H9 (cell line): ENCODE data around the gene TYMP. TPM values are rescaled to one million over a fixed set of nuclear protein-coding genes. Genes with fewer than 3 reads are reported as not detected.

ENCODE experiments used
- DNase-seq: peaks from one replicate; pipeline ENCODE4 v3.0.0-alpha.2; 2017
- H2AFZ ChIP-seq: one replicate; pipeline ENCODE4 v1.6.1; 2013; ENCODE audit warnings: mild to moderate bottlenecking, low read length, control low read depth, moderate library complexity
- H2AK5ac ChIP-seq: 2 replicates; pipeline ENCODE4 v1.6.1; 2013; ENCODE audit warnings: low read length, control low read depth, mixed read lengths; ENCODE audit not compliant: insufficient read length
- H2BK120ac ChIP-seq: one replicate; pipeline ENCODE4 v1.6.1; 2013; ENCODE audit warnings: low read depth, mild to moderate bottlenecking, low read length, control low read depth, inconsistent platforms; ENCODE audit not compliant: poor library complexity, severe bottlenecking
- H2BK12ac ChIP-seq: 2 replicates; pipeline ENCODE4 v1.6.1; 2013; ENCODE audit warnings: low read length, control low read depth, mixed read lengths, low read depth; ENCODE audit not compliant: insufficient read length
- H2BK15ac ChIP-seq: 2 replicates; pipeline ENCODE4 v1.6.1; 2013; ENCODE audit warnings: low read depth, low read length, control low read depth
- H2BK20ac ChIP-seq: one replicate; pipeline ENCODE4 v1.6.1; 2013; ENCODE audit warnings: low read depth, mild to moderate bottlenecking, low read length, control low read depth, inconsistent platforms; ENCODE audit not compliant: poor library complexity, severe bottlenecking
- H2BK5ac ChIP-seq: 2 replicates; pipeline ENCODE4 v1.6.1; 2013; ENCODE audit warnings: low read length, control low read depth, mixed read lengths; ENCODE audit not compliant: insufficient read length
- H3K14ac ChIP-seq: 2 replicates; pipeline ENCODE4 v1.6.1; 2013; ENCODE audit warnings: low read length, control low read depth; ENCODE audit not compliant: insufficient read depth
- H3K18ac ChIP-seq: 2 replicates; pipeline ENCODE4 v1.6.1; 2013; ENCODE audit warnings: low read depth, mild to moderate bottlenecking, mixed read lengths, low read length, control low read depth; ENCODE audit not compliant: insufficient read length
- H3K23ac ChIP-seq: 2 replicates; pipeline ENCODE4 v1.6.1; 2013; ENCODE audit warnings: low read length, control low read depth, mixed read lengths, low read depth; ENCODE audit not compliant: insufficient read length
- H3K23me2 ChIP-seq: 2 replicates; pipeline ENCODE4 v1.6.1; 2013; ENCODE audit warnings: low read depth, mild to moderate bottlenecking, mixed read lengths, low read length, control low read depth; ENCODE audit not compliant: insufficient read length, poor library complexity, severe bottlenecking
- H3K27ac ChIP-seq: 2 replicates; pipeline ENCODE4 v1.5.1; 2013; ENCODE audit warnings: low read length, control low read depth, mixed read lengths, low read depth; ENCODE audit not compliant: insufficient read length
- H3K27me3 ChIP-seq: 2 replicates; pipeline ENCODE4 v1.6.1; 2013; ENCODE audit warnings: low read length, control low read depth, inconsistent platforms; ENCODE audit not compliant: insufficient read depth
- H3K4ac ChIP-seq: 2 replicates; pipeline ENCODE4 v1.6.1; 2013; ENCODE audit warnings: low read depth, mild to moderate bottlenecking, control low read depth, inconsistent platforms, low read length, moderate library complexity
- H3K4me1 ChIP-seq: 2 replicates; pipeline ENCODE4 v1.6.1; 2013; ENCODE audit warnings: low read length, control low read depth, inconsistent platforms; ENCODE audit not compliant: insufficient read depth
- H3K4me2 ChIP-seq: 2 replicates; pipeline ENCODE4 v1.6.1; 2013; ENCODE audit warnings: low read length, control low read depth, mixed read lengths; ENCODE audit not compliant: insufficient read length, insufficient read depth
- H3K56ac ChIP-seq: 2 replicates; pipeline ENCODE4 v1.6.1; 2013; ENCODE audit warnings: low read depth, mild to moderate bottlenecking, mixed read lengths, low read length, control low read depth; ENCODE audit not compliant: insufficient read length
- H3K79me1 ChIP-seq: 2 replicates; pipeline ENCODE4 v1.6.1; 2013; ENCODE audit warnings: low read depth, mild to moderate bottlenecking, moderate library complexity, low read length, control low read depth, inconsistent platforms; ENCODE audit not compliant: insufficient read depth, poor library complexity, severe bottlenecking
- H3K79me2 ChIP-seq: 2 replicates; pipeline ENCODE4 v1.6.1; 2013; ENCODE audit warnings: low read length, control low read depth, inconsistent platforms; ENCODE audit not compliant: insufficient read depth
- H3K9ac ChIP-seq: 2 replicates; pipeline ENCODE4 v1.6.1; 2013; ENCODE audit warnings: low read length, control low read depth, mixed read lengths; ENCODE audit not compliant: insufficient read length; ENCODE audit errors: extremely low read depth
- H3K9me3 ChIP-seq: one replicate; pipeline ENCODE4 v1.6.1; 2013; ENCODE audit warnings: low read depth, low read length, inconsistent platforms; ENCODE audit not compliant: control insufficient read depth
- H3T11ph ChIP-seq: one replicate; pipeline ENCODE4 v1.6.1; 2013; ENCODE audit warnings: mild to moderate bottlenecking, low read length, control low read depth, inconsistent platforms
- H4K20me1 ChIP-seq: one replicate; pipeline ENCODE4 v1.6.1; 2013; ENCODE audit not compliant: control insufficient read depth, insufficient read length, insufficient read depth
- H4K5ac ChIP-seq: 2 replicates; pipeline ENCODE4 v1.6.1; 2013; ENCODE audit warnings: low read depth, mild to moderate bottlenecking, mixed read lengths, low read length, control low read depth; ENCODE audit not compliant: insufficient read length
- H4K8ac ChIP-seq: replicated peaks from 2 replicates; pipeline ENCODE4 v1.6.1; 2013; ENCODE audit warnings: low read length, control low read depth, mixed read lengths, low read depth; ENCODE audit not compliant: insufficient read length
- H4K91ac ChIP-seq: 2 replicates; pipeline ENCODE4 v1.6.1; 2013; ENCODE audit warnings: low read depth, mild to moderate bottlenecking, moderate library complexity, mixed read lengths, low read length, control low read depth; ENCODE audit not compliant: insufficient read length
- H3K27ac Mint-ChIP-seq, 3 experiments: 2 replicates in 2 of 3; 3 replicates in 1 of 3; pipeline ENCODE4 v1.8.0; 2020 to 2021; ENCODE audit warnings: mixed read lengths in 3 of 3, mild to moderate bottlenecking in 1 of 3, moderate library complexity in 1 of 3
- H3K27me3 Mint-ChIP-seq: 2 replicates; pipeline ENCODE4 v1.8.0; 2021; ENCODE audit warnings: low read depth, mild to moderate bottlenecking, moderate library complexity, mixed read lengths
- H3K36me3 Mint-ChIP-seq, 3 experiments: 2 replicates in 2 of 3; 3 replicates in 1 of 3; pipeline ENCODE4 v1.8.0; 2020 to 2021; ENCODE audit warnings: low read depth in 3 of 3, mixed read lengths in 3 of 3; ENCODE audit not compliant: insufficient read depth in 1 of 3
- H3K4me1 Mint-ChIP-seq, 2 experiments: 2 replicates each; pipeline ENCODE4 v1.8.0; 2020; ENCODE audit warnings: mixed read lengths in 2 of 2
- H3K4me3 Mint-ChIP-seq, 2 experiments: 2 replicates in 1 of 2; 3 replicates in 1 of 2; pipeline ENCODE4 v1.8.0; 2020 to 2021; ENCODE audit warnings: mild to moderate bottlenecking in 2 of 2, mixed read lengths in 2 of 2, moderate library complexity in 1 of 2
- H3K9me3 Mint-ChIP-seq, 2 experiments: 2 replicates in 1 of 2; 3 replicates in 1 of 2; pipeline ENCODE4 v1.8.0; 2020; ENCODE audit warnings: mild to moderate bottlenecking in 2 of 2, mixed read lengths in 2 of 2, moderate library complexity in 1 of 2
- CTCF ChIP-seq: fragments of 200-600 bp; sonication (generic); conservative IDR thresholded peaks from 3 replicates; pipeline ENCODE4 v1.8.0; 2021; ENCODE audit warnings: antibody characterized with exemption, mild to moderate bottlenecking
- WGBS: extraction: QIAGEN DNeasy Blood & Tissue Kit; methylation state at CpG from one replicate; pipeline ENCODE4 v1.1.7; 2013; ENCODE audit warnings: missing lambda C conversion rate, low lambda C conversion rate, mixed read lengths; ENCODE audit not compliant: insufficient read length; ENCODE audit errors: extremely low coverage; 5-methylcytosine and 5-hydroxymethylcytosine counted together
- total RNA-seq: library from RNA; stranded (reverse); gene quantifications from 2 replicates; pipeline ENCODE4 v1.2.1, GENCODE V29; 2021

The TYMP gene
- total RNA-seq, 1 experiment from 2014 or later = 1.0 TPM

GRCh38 chr22:50564289-50564688, 34.5 kb upstream of the TYMP start:
- Histone ChIP-seq H2BK5ac (no peak overlapping the region), H2AK5ac (no peak overlapping the region), H4K91ac (no peak overlapping the region), H2AFZ (no peak overlapping the region), H3K4ac (no peak overlapping the region), H3K79me1 (no peaks in the 10 kb centered on the region), H3K27ac (no peak overlapping the region), H3K9ac (no peak overlapping the region), H3K18ac (no peak overlapping the region), H2BK20ac (no peak overlapping the region), H4K5ac (no peak overlapping the region), H2BK120ac (no peak overlapping the region), H3T11ph (no peak overlapping the region), H3K23me2 (no peaks in the 10 kb centered on the region), H3K4me1 (no peaks in the 10 kb centered on the region), H3K4me2 (no peak overlapping the region), H3K56ac (no peak overlapping the region), H4K20me1 (no peaks in the 10 kb centered on the region), H3K79me2 (no peaks in the 10 kb centered on the region), H2BK15ac (no peak overlapping the region), H3K23ac (no peak overlapping the region), H3K9me3 (no peaks in the 10 kb centered on the region), H3K27me3 (no peaks in the 10 kb centered on the region), H4K8ac (no peak overlapping the region), H2BK12ac (no peak overlapping the region), H3K14ac (no peak overlapping the region)
- DNase-seq = no peak
- Mint-ChIP-seq H3K27me3 (peaks cover 37% of the 10 kb centered on the region), H3K4me3 (peak overlapping the region in 1 of 2 experiments; percentile 8; a peak in 3 of 5 replicates), H3K9me3 (no peaks in the 10 kb centered on the region), H3K27ac (no peak overlapping the region), H3K36me3 (peaks cover 1 to 17% (median 14%) of the 10 kb centered on the region in 3 experiments; a peak in 6 of 7 replicates), H3K4me1 (peaks cover 9 to 10% of the 10 kb centered on the region in 2 experiments)
- TF ChIP-seq CTCF = no peak
- no CpG with 5 or more reads among the region's 11 CpGs for WGBS
